HG02759 (cell line): ENCODE results near the gene CASP3.
A peak's percentile ranks its signal among the peaks of the same experiment; 100 is the strongest.
"Not testable (repeated sequence)": the region's sequence is repeated elsewhere in the genome, so short reads cannot be mapped to it uniquely, and the experiment has no call there.

Experiments
- ATAC-seq: cut with Tn5 transposase; IDR thresholded peaks from one replicate; pipeline ENCODE4 v1.9.1; 2021; ENCODE audit warnings: mild to moderate bottlenecking, moderate library complexity; ENCODE audit not compliant: unreplicated experiment

CASP3 gene

GRCh38 chr4:184598753-184599491, 50.3 kb downstream of the CASP3 start:
- no peak for ATAC-seq

- no peak for ATAC-seq
These were observed 52.5 kb downstream of the CASP3 start for GRCh38 chr4:184596617-184597185.

- ATAC-seq, result no peak
These were observed 53.1 kb downstream of the CASP3 start for GRCh38 chr4:184596044-184596616.

GRCh38 chr4:184595430-184595829, 53.8 kb downstream of the CASP3 start:
- ATAC-seq, result no peak

- ATAC-seq, result no peak
These were observed 55.8 kb downstream of the CASP3 start for GRCh38 chr4:184593461-184593860.

GRCh38 chr4:184591747-184592270, 57.4 kb downstream of the CASP3 start:
- not testable (repeated sequence) for ATAC-seq

- no peak for ATAC-seq
These were observed 58.1 kb downstream of the CASP3 start for GRCh38 chr4:184591070-184591677.

GRCh38 chr4:184590196-184590595, 59.1 kb downstream of the CASP3 start:
- ATAC-seq, result no peak

GRCh38 chr4:184588893-184589292, 60.4 kb downstream of the CASP3 start:
- ATAC-seq, result no peak

GRCh38 chr4:184587701-184588100, 61.5 kb downstream of the CASP3 start:
- ATAC-seq, result no peak

GRCh38 chr4:184587221-184587620, 62.0 kb downstream of the CASP3 start:
- no peak for ATAC-seq

- peak; percentile 50 for ATAC-seq
These were observed 65.3 kb downstream of the CASP3 start for GRCh38 chr4:184583738-184584502.
